ENCODE results near the gene TSC22D2.
"Not testable (repeated sequence)": the region's sequence is repeated elsewhere in the genome, so short reads cannot be mapped to it uniquely, and the experiment has no call there.

The TSC22D2 gene

GRCh38 chr3:150449169-150449721 is 41.1 kb downstream of the TSC22D2 start:
- DNase-seq = no peak

- DNase-seq = no peak
Observed at GRCh38 chr3:150450916-150451315, 42.8 kb downstream of the TSC22D2 start.

GRCh38 chr3:150451329-150452048 is 43.4 kb downstream of the TSC22D2 start:
- no peak for DNase-seq

- no peak for DNase-seq
Observed at GRCh38 chr3:150453353-150453752, 45.3 kb downstream of the TSC22D2 start.

- no peak for DNase-seq
Observed at GRCh38 chr3:150454085-150454484, 46.0 kb downstream of the TSC22D2 start.

GRCh38 chr3:150454622-150455021 is 46.5 kb downstream of the TSC22D2 start:
- no peak for DNase-seq

- no peak for DNase-seq
Observed at GRCh38 chr3:150455341-150455740, 47.2 kb downstream of the TSC22D2 start.

- DNase-seq = no peak
Observed at GRCh38 chr3:150458001-150458400, 49.9 kb downstream of the TSC22D2 start.

GRCh38 chr3:150460484-150460883 is 52.4 kb downstream of the TSC22D2 start:
- no peak for DNase-seq

- no peak for DNase-seq
Observed at GRCh38 chr3:150461399-150461798, 53.3 kb downstream of the TSC22D2 start.

- DNase-seq = no peak
Observed at GRCh38 chr3:150462108-150462507, 54.0 kb downstream of the TSC22D2 start.

GRCh38 chr3:150464684-150465083 is 56.6 kb downstream of the TSC22D2 start:
- DNase-seq = no peak

- no peak for DNase-seq
Observed at GRCh38 chr3:150467381-150467780, 59.3 kb downstream of the TSC22D2 start.

- DNase-seq = no peak
Observed at GRCh38 chr3:150469031-150469930, 61.2 kb downstream of the TSC22D2 start.

GRCh38 chr3:150469931-150470740 is 62.0 kb downstream of the TSC22D2 start:
- DNase-seq = no peak

GRCh38 chr3:150472421-150472820 is 64.3 kb downstream of the TSC22D2 start:
- no peak for DNase-seq

GRCh38 chr3:150473161-150473560 is 65.1 kb downstream of the TSC22D2 start:
- DNase-seq = not testable (repeated sequence)

- no peak for DNase-seq
Observed at GRCh38 chr3:150479370-150479769, 71.3 kb downstream of the TSC22D2 start.

GRCh38 chr3:150480877-150481276 is 72.8 kb downstream of the TSC22D2 start:
- no peak for DNase-seq

GRCh38 chr3:150483226-150483625 is 75.1 kb downstream of the TSC22D2 start:
- DNase-seq = no peak

- no peak for DNase-seq
Observed at GRCh38 chr3:150484410-150484809, 76.3 kb downstream of the TSC22D2 start.

- DNase-seq = no peak
Observed at GRCh38 chr3:150488867-150489266, 80.8 kb downstream of the TSC22D2 start.

Data from COR-L47 (cell line).